Activated CD4-positive, alpha-beta T cell treated with anti-CD3 and anti-CD28 coated beads, Interleukin-2, amount 50 U/mL, for 48 hours (primary cell): ENCODE measurements around the gene POLDIP2.

Experiments
- DNase-seq, 2 experiments: peaks; one replicate each; pipeline ENCODE4 v3.0.0-alpha.2; 2020

Gene POLDIP2

GRCh38 chr17:28390141-28390540, 32.8 kb upstream of the POLDIP2 start:
- no peak for DNase-seq

- no peak for DNase-seq
These were observed 30.8 kb upstream of the POLDIP2 start for GRCh38 chr17:28388106-28388505.

- DNase-seq = no peak
These were observed 29.1 kb upstream of the POLDIP2 start for GRCh38 chr17:28386391-28386790.

- peak in 1 of 2 experiments; percentile 38 for DNase-seq
These were observed 28.1 kb upstream of the POLDIP2 start for GRCh38 chr17:28385406-28385805.

GRCh38 chr17:28385037-28385400, 27.7 kb upstream of the POLDIP2 start:
- DNase-seq = peak in 1 of 2 experiments; percentile 32

GRCh38 chr17:28384281-28385036, 27.1 kb upstream of the POLDIP2 start:
- DNase-seq = peak; percentile 67 to 77

GRCh38 chr17:28381141-28381825, 24.0 kb upstream of the POLDIP2 start:
- peak; percentile 31 to 46 for DNase-seq

GRCh38 chr17:28379814-28380801, 22.8 kb upstream of the POLDIP2 start:
- DNase-seq = no peak

- DNase-seq = no peak
These were observed 15.6 kb upstream of the POLDIP2 start for GRCh38 chr17:28372945-28373274.

GRCh38 chr17:28372203-28372944, 15.0 kb upstream of the POLDIP2 start:
- peak; percentile 34 to 46 for DNase-seq

GRCh38 chr17:28371245-28372202, 14.2 kb upstream of the POLDIP2 start, which contains the start of gene SARM1:
Gene SARM1, plus strand, starts transcription at chr17:28371694. Its CDS starts 339 bp downstream, at chr17:28372033.
- DNase-seq = peak; percentile 93 to 94

GRCh38 chr17:28370744-28371103, 13.4 kb upstream of the POLDIP2 start:
- DNase-seq = no peak

GRCh38 chr17:28370035-28370743, 12.9 kb upstream of the POLDIP2 start, which contains the start of gene VTN:
Gene VTN, minus strand, starts transcription at chr17:28370307. Its CDS starts 104 bp downstream, at chr17:28370203.
- DNase-seq = no peak

GRCh38 chr17:28369684-28370034, 12.3 kb upstream of the POLDIP2 start:
- DNase-seq = no peak

GRCh38 chr17:28368915-28369683, 11.8 kb upstream of the POLDIP2 start:
- DNase-seq = no peak

GRCh38 chr17:28368306-28368831, 11.0 kb upstream of the POLDIP2 start:
- no peak for DNase-seq

- no peak for DNase-seq
These were observed 10.4 kb upstream of the POLDIP2 start for GRCh38 chr17:28367641-28368305.

GRCh38 chr17:28366605-28367004, 9.3 kb upstream of the POLDIP2 start:
- DNase-seq = no peak

- DNase-seq = no peak
These were observed 8.2 kb upstream of the POLDIP2 start for GRCh38 chr17:28365487-28365886.
